ENCODE data around the gene SERPING1.

Gene SERPING1

DNA sequence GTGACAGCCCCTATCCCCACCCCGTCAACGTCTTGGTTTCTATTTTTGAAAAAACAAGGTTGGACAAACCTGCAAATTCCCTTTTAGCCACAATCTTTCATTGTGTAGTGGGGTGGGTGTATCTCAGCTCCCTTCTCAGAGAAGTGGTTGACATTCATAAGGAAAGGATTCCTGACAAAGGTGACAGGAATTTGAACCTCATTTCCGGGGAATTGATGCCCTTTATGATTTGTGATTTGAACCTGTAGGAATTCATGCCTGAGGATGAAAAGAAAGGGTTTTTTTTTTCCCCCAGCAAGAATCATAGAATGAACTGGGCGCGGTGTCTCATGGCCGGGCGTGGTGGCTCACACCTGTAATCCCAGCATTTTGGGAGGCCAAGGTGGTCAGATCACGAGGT, 37.8 kb downstream of the SERPING1 start:
- TF ChIP-seq EGR1 (IDR thresholded peaks at IDR 0.05) (no peak), TAF1 (IDR thresholded peaks at IDR 0.05; ENCODE audit: low read depth) (no peak), RAD21 (IDR thresholded peaks at IDR 0.05; ENCODE audit: low read depth) (no peak), CREB1 (IDR thresholded peaks at IDR 0.05; ENCODE audit: low read depth) (no peak), EP300 (IDR thresholded peaks at IDR 0.05; ENCODE audit: borderline replicate concordance) (no peak), NFIC (IDR thresholded peaks at IDR 0.05) (no peak), YY1 (IDR thresholded peaks at IDR 0.05; ENCODE audit: low read depth) (no peak), ZBTB7A (IDR thresholded peaks at IDR 0.05; ENCODE audit: low read depth) (no peak)
- TF ChIP-seq, protein P1, sequence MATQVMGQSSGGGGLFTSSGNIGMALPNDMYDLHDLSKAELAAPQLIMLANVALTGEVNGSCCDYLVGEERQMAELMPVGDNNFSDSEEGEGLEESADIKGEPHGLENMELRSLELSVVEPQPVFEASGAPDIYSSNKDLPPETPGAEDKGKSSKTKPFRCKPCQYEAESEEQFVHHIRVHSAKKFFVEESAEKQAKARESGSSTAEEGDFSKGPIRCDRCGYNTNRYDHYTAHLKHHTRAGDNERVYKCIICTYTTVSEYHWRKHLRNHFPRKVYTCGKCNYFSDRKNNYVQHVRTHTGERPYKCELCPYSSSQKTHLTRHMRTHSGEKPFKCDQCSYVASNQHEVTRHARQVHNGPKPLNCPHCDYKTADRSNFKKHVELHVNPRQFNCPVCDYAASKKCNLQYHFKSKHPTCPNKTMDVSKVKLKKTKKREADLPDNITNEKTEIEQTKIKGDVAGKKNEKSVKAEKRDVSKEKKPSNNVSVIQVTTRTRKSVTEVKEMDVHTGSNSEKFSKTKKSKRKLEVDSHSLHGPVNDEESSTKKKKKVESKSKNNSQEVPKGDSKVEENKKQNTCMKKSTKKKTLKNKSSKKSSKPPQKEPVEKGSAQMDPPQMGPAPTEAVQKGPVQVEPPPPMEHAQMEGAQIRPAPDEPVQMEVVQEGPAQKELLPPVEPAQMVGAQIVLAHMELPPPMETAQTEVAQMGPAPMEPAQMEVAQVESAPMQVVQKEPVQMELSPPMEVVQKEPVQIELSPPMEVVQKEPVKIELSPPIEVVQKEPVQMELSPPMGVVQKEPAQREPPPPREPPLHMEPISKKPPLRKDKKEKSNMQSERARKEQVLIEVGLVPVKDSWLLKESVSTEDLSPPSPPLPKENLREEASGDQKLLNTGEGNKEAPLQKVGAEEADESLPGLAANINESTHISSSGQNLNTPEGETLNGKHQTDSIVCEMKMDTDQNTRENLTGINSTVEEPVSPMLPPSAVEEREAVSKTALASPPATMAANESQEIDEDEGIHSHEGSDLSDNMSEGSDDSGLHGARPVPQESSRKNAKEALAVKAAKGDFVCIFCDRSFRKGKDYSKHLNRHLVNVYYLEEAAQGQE (IDR thresholded peaks at IDR 0.05; ENCODE audit: low read depth), result no peak
- TF ChIP-seq, protein P2, sequence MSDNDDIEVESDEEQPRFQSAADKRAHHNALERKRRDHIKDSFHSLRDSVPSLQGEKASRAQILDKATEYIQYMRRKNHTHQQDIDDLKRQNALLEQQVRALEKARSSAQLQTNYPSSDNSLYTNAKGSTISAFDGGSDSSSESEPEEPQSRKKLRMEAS (IDR thresholded peaks at IDR 0.05), result no peak

DNA sequence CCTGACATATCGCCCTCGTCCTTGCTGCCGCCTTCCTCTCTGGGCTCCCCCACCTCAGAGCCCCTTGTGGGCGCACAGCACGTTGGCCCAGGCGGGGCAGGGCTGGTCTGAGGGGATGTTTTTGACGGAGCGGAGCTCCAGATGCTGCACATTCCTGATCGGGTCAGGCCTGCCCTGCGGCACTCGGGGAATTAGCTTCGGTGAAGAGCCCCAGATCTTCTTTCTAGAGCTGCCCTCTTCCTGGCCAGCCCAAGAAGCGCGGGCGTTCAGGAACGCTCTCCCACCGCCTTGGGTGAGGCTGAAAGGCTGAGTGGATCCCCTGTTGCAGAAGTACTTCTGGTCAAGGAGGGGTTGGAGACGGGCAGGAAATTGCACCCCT, 40.1 kb downstream of the SERPING1 start:
- TF ChIP-seq YY1 (IDR thresholded peaks at IDR 0.05; ENCODE audit: low read depth) (no peak), CREB1 (IDR thresholded peaks at IDR 0.05; ENCODE audit: low read depth) (no peak)

DNA sequence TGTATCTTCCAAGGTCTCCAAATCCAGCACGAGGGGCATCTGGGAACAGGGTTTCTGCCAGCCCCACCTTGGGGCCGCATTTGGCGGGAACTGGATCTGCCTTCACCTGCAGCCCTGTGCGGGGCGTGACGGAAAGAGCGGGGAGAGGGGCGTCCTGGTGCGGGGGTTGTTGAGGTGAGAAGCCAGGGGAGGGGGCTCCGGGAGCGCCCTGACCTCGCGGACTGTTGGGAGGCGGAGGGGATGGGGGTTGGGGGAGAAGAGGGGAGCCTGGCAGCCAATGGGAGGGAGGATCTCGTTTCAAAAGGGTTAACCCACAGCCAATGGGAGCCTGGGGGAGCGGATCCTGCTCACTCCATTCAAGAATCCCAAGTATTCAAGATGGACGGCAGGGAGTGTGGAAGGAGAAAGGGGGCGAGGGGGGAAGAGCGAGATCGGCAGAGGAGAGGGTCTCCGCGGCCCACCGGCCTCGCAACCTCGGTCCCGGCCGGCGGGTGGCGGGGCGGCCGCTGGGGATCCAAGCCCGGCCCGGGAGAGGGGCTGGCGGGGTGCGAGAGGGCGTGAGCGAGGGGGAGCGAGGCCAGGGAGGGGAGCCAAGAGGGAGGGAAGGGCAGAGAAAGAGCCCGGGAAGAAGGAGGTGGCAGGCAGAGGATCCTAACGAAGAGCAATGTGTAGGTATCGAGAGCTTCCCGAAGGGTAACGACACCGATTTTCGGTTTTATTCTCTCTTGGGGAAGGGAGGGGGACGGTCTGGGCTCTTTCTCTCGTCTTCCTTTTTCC, 40.7 kb downstream of the SERPING1 start:
- no peak for TF ChIP-seq NFIC (IDR thresholded peaks at IDR 0.05)
- TF ChIP-seq FOXM1 (IDR thresholded peaks at IDR 0.05; ENCODE audit: borderline replicate concordance, low read depth), result peak; percentile 49; the same call in 1 of the 2 replicates
- no peak for TF ChIP-seq CEBPB (IDR thresholded peaks at IDR 0.05)
- no peak for TF ChIP-seq CREB1 (IDR thresholded peaks at IDR 0.05; ENCODE audit: low read depth)
- peak; percentile 95 for TF ChIP-seq YY1 (IDR thresholded peaks at IDR 0.05; ENCODE audit: low read depth)
- peak; percentile 95 for TF ChIP-seq TAF1 (IDR thresholded peaks at IDR 0.05; ENCODE audit: low read depth)
- peak; percentile 42; the same call in 1 of the 2 replicates for TF ChIP-seq EP300 (IDR thresholded peaks at IDR 0.05; ENCODE audit: borderline replicate concordance)
- 0 out of 2 replicates have a peak, but pooled peaks have one; percentile 42 for TF ChIP-seq TCF12 (IDR thresholded peaks at IDR 0.05; ENCODE audit: low read depth)
- no peak for TF ChIP-seq RAD21 (IDR thresholded peaks at IDR 0.05; ENCODE audit: low read depth)
- TF ChIP-seq, protein P1 (IDR thresholded peaks at IDR 0.05; ENCODE audit: low read depth), result no peak
- TF ChIP-seq, protein P2 (IDR thresholded peaks at IDR 0.05), result no peak; the same call in none of the 2 replicates
- TF ChIP-seq ZBTB7A (IDR thresholded peaks at IDR 0.05; ENCODE audit: low read depth), result peak; percentile 98
- TF ChIP-seq, protein P3, sequence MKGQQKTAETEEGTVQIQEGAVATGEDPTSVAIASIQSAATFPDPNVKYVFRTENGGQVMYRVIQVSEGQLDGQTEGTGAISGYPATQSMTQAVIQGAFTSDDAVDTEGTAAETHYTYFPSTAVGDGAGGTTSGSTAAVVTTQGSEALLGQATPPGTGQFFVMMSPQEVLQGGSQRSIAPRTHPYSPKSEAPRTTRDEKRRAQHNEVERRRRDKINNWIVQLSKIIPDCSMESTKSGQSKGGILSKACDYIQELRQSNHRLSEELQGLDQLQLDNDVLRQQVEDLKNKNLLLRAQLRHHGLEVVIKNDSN (IDR thresholded peaks at IDR 0.05), result no peak
- peak; percentile 6; the same call in 1 of the 2 replicates for TF ChIP-seq EGR1 (IDR thresholded peaks at IDR 0.05)
- peak; percentile 98 for TF ChIP-seq TEAD4 (IDR thresholded peaks at IDR 0.05)

DNA sequence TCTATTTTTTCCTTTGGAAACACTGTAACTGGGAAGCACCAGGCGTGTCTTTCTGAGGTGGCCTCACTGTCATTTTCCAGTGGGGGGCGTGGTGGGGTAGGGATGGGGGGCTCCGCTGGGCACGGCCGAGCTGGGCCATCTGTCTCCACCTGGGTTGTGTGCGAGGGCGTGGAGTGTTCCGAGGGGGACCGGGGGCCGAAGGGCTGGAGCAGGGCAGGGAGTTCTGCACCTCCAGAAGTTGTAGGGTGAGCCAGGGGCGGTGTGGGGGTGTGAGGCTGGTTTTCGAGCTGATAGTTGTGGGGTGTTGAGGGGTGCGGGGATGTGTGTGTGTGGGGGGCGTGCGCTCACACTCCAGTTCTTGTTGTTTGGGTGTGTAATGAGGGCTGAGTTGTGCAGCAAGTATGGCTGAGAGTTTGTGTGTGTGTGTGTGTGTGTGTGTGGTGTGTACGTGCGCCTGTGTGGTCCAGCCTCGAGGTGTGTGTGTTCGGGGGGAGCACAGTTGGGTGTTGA, 41.4 kb downstream of the SERPING1 start:
- TF ChIP-seq, protein P3 (IDR thresholded peaks at IDR 0.05), result no peak
- TF ChIP-seq TAF1 (IDR thresholded peaks at IDR 0.05; ENCODE audit: low read depth) (no peak), FOXM1 (IDR thresholded peaks at IDR 0.05; ENCODE audit: borderline replicate concordance, low read depth) (no peak), RAD21 (IDR thresholded peaks at IDR 0.05; ENCODE audit: low read depth) (no peak), NFIC (IDR thresholded peaks at IDR 0.05) (no peak), EGR1 (IDR thresholded peaks at IDR 0.05) (no peak), TEAD4 (IDR thresholded peaks at IDR 0.05) (no peak), TCF12 (IDR thresholded peaks at IDR 0.05; ENCODE audit: low read depth) (no peak), ZBTB7A (IDR thresholded peaks at IDR 0.05; ENCODE audit: low read depth) (no peak), EP300 (IDR thresholded peaks at IDR 0.05; ENCODE audit: borderline replicate concordance) (no peak), YY1 (IDR thresholded peaks at IDR 0.05; ENCODE audit: low read depth) (no peak), CREB1 (IDR thresholded peaks at IDR 0.05; ENCODE audit: low read depth) (no peak), CEBPB (IDR thresholded peaks at IDR 0.05) (no peak)
- TF ChIP-seq, protein P1 (IDR thresholded peaks at IDR 0.05; ENCODE audit: low read depth), result no peak
- TF ChIP-seq, protein P2 (IDR thresholded peaks at IDR 0.05), result no peak

All from Ishikawa (cell line).